ENCODE measurements around the gene TNFRSF19. TPM values are rescaled to one million over a fixed set of nuclear protein-coding genes. Genes with fewer than 3 reads are reported as not detected.

The TNFRSF19 gene
- total and polyA plus RNA-seq, 10 of the 15 experiments (the other 5 are each of a cell fraction or from before 2014, with no cell fraction given) = 16.4 to 46.2 (median 35.4) TPM

DNA sequence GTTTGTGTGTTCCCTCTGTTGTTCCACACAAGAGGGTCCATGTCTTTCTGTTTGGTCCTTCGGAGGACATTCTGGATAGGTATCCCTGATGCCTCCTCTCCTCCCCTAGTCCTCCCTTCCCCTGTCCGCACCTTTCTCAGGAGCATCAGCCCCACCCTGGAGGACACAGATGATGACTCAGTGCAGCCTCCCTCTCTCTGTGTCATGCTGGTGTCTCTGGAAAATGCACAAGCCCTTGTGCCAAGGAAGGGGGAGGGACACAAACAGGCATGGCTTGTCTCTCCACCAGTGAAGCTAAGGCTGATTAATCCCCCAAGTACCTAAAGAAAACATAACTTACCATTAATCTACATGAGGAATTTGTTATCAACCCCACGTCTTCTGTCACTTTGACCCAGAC lies 16.2 kb upstream of the TNFRSF19 start:
- H2AFZ ChIP-seq (ENCODE audit: control insufficient read depth, low read depth, low read length) = no peak overlapping the region
- no peak overlapping the region for H3K4me2 ChIP-seq (ENCODE audit: control insufficient read depth, insufficient read depth)
- no peak overlapping the region for H3K9ac ChIP-seq (ENCODE audit: control insufficient read depth, insufficient read depth, low read length)
- in situ Hi-C loops (cut with MboI) = no loop called here
- BruUV-seq (replicated peaks) = no TSS peak
- H3K27me3 ChIP-seq (replicated peaks in 1 of 2; ENCODE audit: control insufficient read depth in 2 of 2, insufficient read depth in 2 of 2, low read length in 1 of 2) = no peaks in the 10 kb centered on the region
- intact Hi-C loops (cut with micrococcal nuclease; ENCODE audit: unreplicated experiment) = no loop called here
- WGBS (ENCODE audit: insufficient coverage, insufficient replicate concordance, low lambda C conversion rate, missing lambda C conversion rate) = 63% methylated on average over 3 of the region's 3 CpGs
- RAD21 ChIA-PET (ENCODE audit: unreplicated experiment) = no interaction called here
- H3K79me2 ChIP-seq (ENCODE audit: control insufficient read depth, insufficient read depth, low read length) = no peaks in the 10 kb centered on the region
- CTCF ChIA-PET = no interaction called here
- no peaks in the 10 kb centered on the region for H4K20me1 ChIP-seq (ENCODE audit: control insufficient read depth, insufficient read depth)
- no peak for DNase-seq (ENCODE audit: low read depth, low spot score)
- ATAC-seq = no peak
- H3K27ac ChIP-seq (ENCODE audit: control insufficient read depth, insufficient read depth) = no peak overlapping the region
- FAIRE-seq = no peak
- no peak overlapping the region for H3K4me3 ChIP-seq
- POLR2A ChIA-PET = no interaction called here
- peaks cover 22% of the 10 kb centered on the region for H3K4me1 ChIP-seq (ENCODE audit: control insufficient read depth, insufficient read depth, low read length)
- SMC1A ChIA-PET (ENCODE audit: uncharacterized antibody, unreplicated experiment) = no interaction called here
- 0 out of 3 replicates have a peak, but pooled peaks cover 1% of the 10 kb centered on the region for H3K9me3 ChIP-seq (replicated peaks; ENCODE audit: control insufficient read depth, insufficient read depth, low read length)
- TF ChIP-seq, protein P1, sequence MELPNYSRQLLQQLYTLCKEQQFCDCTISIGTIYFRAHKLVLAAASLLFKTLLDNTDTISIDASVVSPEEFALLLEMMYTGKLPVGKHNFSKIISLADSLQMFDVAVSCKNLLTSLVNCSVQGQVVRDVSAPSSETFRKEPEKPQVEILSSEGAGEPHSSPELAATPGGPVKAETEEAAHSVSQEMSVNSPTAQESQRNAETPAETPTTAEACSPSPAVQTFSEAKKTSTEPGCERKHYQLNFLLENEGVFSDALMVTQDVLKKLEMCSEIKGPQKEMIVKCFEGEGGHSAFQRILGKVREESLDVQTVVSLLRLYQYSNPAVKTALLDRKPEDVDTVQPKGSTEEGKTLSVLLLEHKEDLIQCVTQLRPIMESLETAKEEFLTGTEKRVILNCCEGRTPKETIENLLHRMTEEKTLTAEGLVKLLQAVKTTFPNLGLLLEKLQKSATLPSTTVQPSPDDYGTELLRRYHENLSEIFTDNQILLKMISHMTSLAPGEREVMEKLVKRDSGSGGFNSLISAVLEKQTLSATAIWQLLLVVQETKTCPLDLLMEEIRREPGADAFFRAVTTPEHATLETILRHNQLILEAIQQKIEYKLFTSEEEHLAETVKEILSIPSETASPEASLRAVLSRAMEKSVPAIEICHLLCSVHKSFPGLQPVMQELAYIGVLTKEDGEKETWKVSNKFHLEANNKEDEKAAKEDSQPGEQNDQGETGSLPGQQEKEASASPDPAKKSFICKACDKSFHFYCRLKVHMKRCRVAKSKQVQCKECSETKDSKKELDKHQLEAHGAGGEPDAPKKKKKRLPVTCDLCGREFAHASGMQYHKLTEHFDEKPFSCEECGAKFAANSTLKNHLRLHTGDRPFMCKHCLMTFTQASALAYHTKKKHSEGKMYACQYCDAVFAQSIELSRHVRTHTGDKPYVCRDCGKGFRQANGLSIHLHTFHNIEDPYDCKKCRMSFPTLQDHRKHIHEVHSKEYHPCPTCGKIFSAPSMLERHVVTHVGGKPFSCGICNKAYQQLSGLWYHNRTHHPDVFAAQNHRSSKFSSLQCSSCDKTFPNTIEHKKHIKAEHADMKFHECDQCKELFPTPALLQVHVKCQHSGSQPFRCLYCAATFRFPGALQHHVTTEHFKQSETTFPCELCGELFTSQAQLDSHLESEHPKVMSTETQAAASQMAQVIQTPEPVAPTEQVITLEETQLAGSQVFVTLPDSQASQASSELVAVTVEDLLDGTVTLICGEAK (IDR thresholded peaks at IDR 0.05; ENCODE audit: borderline replicate concordance) = no peak
- TF ChIP-seq STAT1 (conservative IDR thresholded peaks at IDR 0.05) (no peak), STAT3 (IDR thresholded peaks at IDR 0.05; ENCODE audit: low read depth, low read length) (no peak), JUNB (IDR thresholded peaks at IDR 0.05) (no peak), FOS (IDR thresholded peaks at IDR 0.05; ENCODE audit: borderline replicate concordance, extremely low read depth, insufficient read length) (no peak), YY1 (IDR thresholded peaks at IDR 0.05; ENCODE audit: low read depth, low read length) (no peak), SUZ12 (IDR thresholded peaks at IDR 0.05; ENCODE audit: unreplicated experiment) (no peak), BACH1 (IDR thresholded peaks at IDR 0.05; ENCODE audit: borderline replicate concordance) (no peak), RB1 (IDR thresholded peaks at IDR 0.05; ENCODE audit: borderline replicate concordance) (no peak), POLR2A (IDR thresholded peaks at IDR 0.05; ENCODE audit: low read depth, low read length) (no peak), KDM1A (IDR thresholded peaks at IDR 0.05; ENCODE audit: borderline replicate concordance) (no peak), POLR2AphosphoS2 (IDR thresholded peaks at IDR 0.05; ENCODE audit: low read depth, low read length) (no peak)
- TF ChIP-seq, protein P2, sequence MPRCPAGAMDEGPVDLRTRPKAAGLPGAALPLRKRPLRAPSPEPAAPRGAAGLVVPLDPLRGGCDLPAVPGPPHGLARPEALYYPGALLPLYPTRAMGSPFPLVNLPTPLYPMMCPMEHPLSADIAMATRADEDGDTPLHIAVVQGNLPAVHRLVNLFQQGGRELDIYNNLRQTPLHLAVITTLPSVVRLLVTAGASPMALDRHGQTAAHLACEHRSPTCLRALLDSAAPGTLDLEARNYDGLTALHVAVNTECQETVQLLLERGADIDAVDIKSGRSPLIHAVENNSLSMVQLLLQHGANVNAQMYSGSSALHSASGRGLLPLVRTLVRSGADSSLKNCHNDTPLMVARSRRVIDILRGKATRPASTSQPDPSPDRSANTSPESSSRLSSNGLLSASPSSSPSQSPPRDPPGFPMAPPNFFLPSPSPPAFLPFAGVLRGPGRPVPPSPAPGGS (IDR thresholded peaks at IDR 0.05; ENCODE audit: borderline replicate concordance, insufficient read depth, low read depth, low read length, poor library complexity, severe bottlenecking) = no peak
- TF ChIP-seq, protein P3, sequence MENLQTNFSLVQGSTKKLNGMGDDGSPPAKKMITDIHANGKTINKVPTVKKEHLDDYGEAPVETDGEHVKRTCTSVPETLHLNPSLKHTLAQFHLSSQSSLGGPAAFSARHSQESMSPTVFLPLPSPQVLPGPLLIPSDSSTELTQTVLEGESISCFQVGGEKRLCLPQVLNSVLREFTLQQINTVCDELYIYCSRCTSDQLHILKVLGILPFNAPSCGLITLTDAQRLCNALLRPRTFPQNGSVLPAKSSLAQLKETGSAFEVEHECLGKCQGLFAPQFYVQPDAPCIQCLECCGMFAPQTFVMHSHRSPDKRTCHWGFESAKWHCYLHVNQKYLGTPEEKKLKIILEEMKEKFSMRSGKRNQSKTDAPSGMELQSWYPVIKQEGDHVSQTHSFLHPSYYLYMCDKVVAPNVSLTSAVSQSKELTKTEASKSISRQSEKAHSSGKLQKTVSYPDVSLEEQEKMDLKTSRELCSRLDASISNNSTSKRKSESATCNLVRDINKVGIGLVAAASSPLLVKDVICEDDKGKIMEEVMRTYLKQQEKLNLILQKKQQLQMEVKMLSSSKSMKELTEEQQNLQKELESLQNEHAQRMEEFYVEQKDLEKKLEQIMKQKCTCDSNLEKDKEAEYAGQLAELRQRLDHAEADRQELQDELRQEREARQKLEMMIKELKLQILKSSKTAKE (IDR thresholded peaks at IDR 0.05; ENCODE audit: low read depth, poor library complexity, severe bottlenecking) = no peak
- no peaks in the 10 kb centered on the region for H3K36me3 ChIP-seq (ENCODE audit: control insufficient read depth in 2 of 2, insufficient read depth in 2 of 2, low read length in 1 of 2)

All from GM12878 (cell line).